ENCODE measurements around the gene PPP2R5E. TPM values are rescaled to one million over a fixed set of nuclear protein-coding genes. Genes with fewer than 3 reads are reported as not detected.

PPP2R5E gene
- total and polyA plus RNA-seq, 2 of the 8 experiments (the other 6 are each of a cell fraction or from before 2014, with no cell fraction given), result 6.8 to 64.6 TPM

DNA sequence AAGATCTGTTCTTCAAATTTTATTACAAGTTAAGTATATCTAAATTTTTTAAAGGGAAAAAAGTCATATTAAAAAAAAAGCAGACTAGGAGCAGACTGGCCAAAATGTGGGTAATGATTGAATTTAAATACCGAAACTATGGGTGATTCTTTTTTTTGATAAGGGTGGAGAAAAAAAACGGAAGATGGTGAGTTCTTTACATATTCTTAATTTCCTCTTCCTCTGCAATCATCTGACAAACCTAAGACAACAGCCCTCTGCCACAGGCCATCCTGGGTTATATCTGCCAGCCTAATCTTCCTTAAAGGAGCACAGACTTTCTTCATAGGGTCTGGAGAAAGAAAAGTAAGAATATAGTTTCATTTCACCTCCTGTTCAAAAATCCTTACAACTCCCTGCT is 108.0 kb downstream of the PPP2R5E start (continued):
- no peak for TF ChIP-seq BACH1 (IDR thresholded peaks at IDR 0.05; ENCODE audit: low read length)
- no peak for TF ChIP-seq POU5F1 (IDR thresholded peaks at IDR 0.05; ENCODE audit: low read depth, low read length)
- TF ChIP-seq BRCA1 (IDR thresholded peaks at IDR 0.05; ENCODE audit: low read depth, low read length), result no peak
- no peak for TF ChIP-seq SAP30 (IDR thresholded peaks at IDR 0.05; ENCODE audit: insufficient read depth, insufficient replicate concordance, low read length)
- TF ChIP-seq CHD1 (IDR thresholded peaks at IDR 0.05; ENCODE audit: low read depth, low read length), result no peak
- TF ChIP-seq ASH2L (IDR thresholded peaks at IDR 0.05; ENCODE audit: low read length), result no peak
- TF ChIP-seq SIRT6 (IDR thresholded peaks at IDR 0.05; ENCODE audit: low read length), result no peak
- TF ChIP-seq EZH2 (IDR thresholded peaks at IDR 0.05; ENCODE audit: low read depth, low read length, severe bottlenecking), result no peak

Data from H1 (cell line).